Testis (tissue), 2 donors: ENCODE data around the gene TMEM63A.

Source experiments
- POLR2A ChIP-seq: fragments of 450-650 bp; IDR thresholded peaks from one replicate; pipeline ENCODE4 v1.6.1; 2017; ENCODE audit warnings: antibody characterized with exemption, mild to moderate bottlenecking, moderate library complexity
- TF ChIP-seq, protein P1 (sequence below), 3 experiments: fragments of 450-650 bp in 2 of 3; fragments of 200-600 bp in 1 of 3; sonication (generic) in 1 of 3; IDR thresholded peaks; one replicate each; pipeline ENCODE4 v1.5.1; 2016 to 2019; ENCODE audit warnings: antibody characterized with exemption in 3 of 3, mild to moderate bottlenecking in 2 of 3, moderate library complexity in 1 of 3

DNA sequence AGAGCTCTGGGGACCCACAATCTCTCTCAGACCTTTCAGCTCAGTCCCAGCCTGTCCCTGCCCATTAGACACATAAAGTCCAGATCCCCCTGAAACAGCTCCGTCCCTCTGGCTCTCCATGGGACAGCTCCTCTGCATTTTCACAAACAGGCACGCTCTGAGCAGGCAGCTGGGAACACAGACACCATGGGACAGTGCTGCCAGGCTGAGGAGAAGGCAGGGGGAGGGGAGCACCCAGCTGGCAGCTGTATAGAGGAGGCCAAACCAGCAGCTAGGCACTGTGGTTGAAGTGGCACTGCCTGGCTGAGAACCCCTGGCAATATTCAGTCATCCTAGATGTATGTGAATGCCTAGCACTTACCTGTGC is 2.0 kb downstream of the TMEM63A start:
- TF ChIP-seq, protein P1, sequence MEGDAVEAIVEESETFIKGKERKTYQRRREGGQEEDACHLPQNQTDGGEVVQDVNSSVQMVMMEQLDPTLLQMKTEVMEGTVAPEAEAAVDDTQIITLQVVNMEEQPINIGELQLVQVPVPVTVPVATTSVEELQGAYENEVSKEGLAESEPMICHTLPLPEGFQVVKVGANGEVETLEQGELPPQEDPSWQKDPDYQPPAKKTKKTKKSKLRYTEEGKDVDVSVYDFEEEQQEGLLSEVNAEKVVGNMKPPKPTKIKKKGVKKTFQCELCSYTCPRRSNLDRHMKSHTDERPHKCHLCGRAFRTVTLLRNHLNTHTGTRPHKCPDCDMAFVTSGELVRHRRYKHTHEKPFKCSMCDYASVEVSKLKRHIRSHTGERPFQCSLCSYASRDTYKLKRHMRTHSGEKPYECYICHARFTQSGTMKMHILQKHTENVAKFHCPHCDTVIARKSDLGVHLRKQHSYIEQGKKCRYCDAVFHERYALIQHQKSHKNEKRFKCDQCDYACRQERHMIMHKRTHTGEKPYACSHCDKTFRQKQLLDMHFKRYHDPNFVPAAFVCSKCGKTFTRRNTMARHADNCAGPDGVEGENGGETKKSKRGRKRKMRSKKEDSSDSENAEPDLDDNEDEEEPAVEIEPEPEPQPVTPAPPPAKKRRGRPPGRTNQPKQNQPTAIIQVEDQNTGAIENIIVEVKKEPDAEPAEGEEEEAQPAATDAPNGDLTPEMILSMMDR (IDR thresholded peaks at IDR 0.05): no peak
- TF ChIP-seq POLR2A: no peak
